Esophagus squamous epithelium (tissue), 4 donors: Measurements from ENCODE around the gene IMMP2L.

Source experiments
- CTCF ChIP-seq, 6 experiments: fragments of 450-650 bp in 4 of 6; fragments of 200-600 bp in 2 of 6; sonication (generic) in 2 of 6; IDR thresholded peaks; one replicate each; pipeline ENCODE4 v1.5.1; 2016 to 2019; ENCODE audit warnings: antibody characterized with exemption in 6 of 6, mild to moderate bottlenecking in 4 of 6, moderate library complexity in 4 of 6
- POLR2A ChIP-seq, 4 donors: fragments of 450-650 bp; IDR thresholded peaks; one replicate each; pipeline ENCODE4 v1.6.1; 2017; ENCODE audit warnings: antibody characterized with exemption in 4 of 4, mild to moderate bottlenecking in 4 of 4, moderate library complexity in 3 of 4

GRCh38 chr7:111051832-111052231 is 510.5 kb downstream of the IMMP2L start:
- TF ChIP-seq CTCF (IDR thresholded peaks at IDR 0.05) (no peak), POLR2A (IDR thresholded peaks at IDR 0.05) (no peak)
